Motor neuron (in vitro differentiated cells): ENCODE data around the gene OR9A2. TPM values are rescaled to one million over a fixed set of nuclear protein-coding genes. Genes with fewer than 3 reads are reported as not detected.
A peak's percentile ranks its signal among the peaks of the same experiment; 100 is the strongest.

Experiments used
- ATAC-seq, 8 experiments: fragments of 200-7000 bp; cut with Tn5 transposase; replicated peaks in 6 of 8; 2 replicates each; pipeline ENCODE4 v1.8.0; 2021; ENCODE audit warnings: mild to moderate bottlenecking in 8 of 8, moderate library complexity in 8 of 8
- H3K27ac ChIP-seq, 2 donors: fragments of 250-450 bp; sonication (Bioruptor Pico); 2 replicates each; pipeline ENCODE4 v1.9.0; 2021; ENCODE audit warnings: antibody characterized with exemption in 2 of 2, mild to moderate bottlenecking in 2 of 2, moderate library complexity in 1 of 2
- H3K4me1 ChIP-seq, 2 donors: fragments of 250-450 bp; sonication (Bioruptor Pico); replicated peaks in 1 of 2; 2 replicates each; pipeline ENCODE4 v1.6.1; 2021; ENCODE audit warnings: antibody characterized with exemption in 2 of 2, mild to moderate bottlenecking in 2 of 2, moderate library complexity in 1 of 2
- H3K4me3 ChIP-seq, 5 donors: fragments of 250-450 bp; sonication (Bioruptor Pico); 2 replicates each; pipeline ENCODE4 v1.9.0; 2021; ENCODE audit warnings: antibody characterized with exemption in 5 of 5, mild to moderate bottlenecking in 5 of 5, moderate library complexity in 4 of 5
- WGBS, 10 experiments: fragments of 450-650 bp; shearing (Covaris generic); methylation state at CpG; one replicate each; pipeline ENCODE4 v1.0.0; 2022; 5-methylcytosine and 5-hydroxymethylcytosine counted together
- in situ Hi-C, 9 experiments: fragments of 400-800 bp; cut with MboI; loops; one replicate each; pipeline ENCODE4 v1.15.0; 2021; ENCODE audit warnings: low sequenced_read_pairs in 9 of 9, low pct_unique_long_range_greater_than_20kb in 2 of 9; ENCODE audit not compliant: unreplicated experiment in 9 of 9
- total RNA-seq, 8 experiments: library from RNA; unstranded; fragments of 300-600 nt; gene quantifications; 2 replicates each; pipeline versions ENCODE4 v1.2.3 to v1.2.4, GENCODE V29; 2022

The OR9A2 gene
- total RNA-seq: 1 to 10 TPM in 1 of 8 experiments, under 1 TPM in 2, not detected in 5; 0.27 to 1.5 (median 0.41) TPM

GRCh38 chr7:143027032-143027431 lies at the start of gene OR9A2:
TSS of gene OR9A2 (minus strand) at chr7:143027132. CDS start at chr7:143027132, 0 bp downstream.
- no peak for ATAC-seq
- H3K4me1 ChIP-seq: no peaks in the 10 kb centered on the region
- in situ Hi-C loops: no loop called here
- 20 to 100% (median 84%) methylated on average over 1 of the region's 1 CpG; no CpG with 5 or more reads in 4 of the 10 experiments for WGBS, 10 experiments
- no peak within 1 kb of the TSS for H3K27ac ChIP-seq
- no peak within 1 kb of the TSS for H3K4me3 ChIP-seq

- no peaks in the 10 kb centered on the region for H3K4me1 ChIP-seq
- H3K27ac ChIP-seq: no peak overlapping the region
- H3K4me3 ChIP-seq: no peak overlapping the region
- in situ Hi-C loops: no loop called here
- ATAC-seq: no peak
These were observed 47.2 kb upstream of the OR9A2 start for GRCh38 chr7:143074141-143074540.

GRCh38 chr7:143073556-143073955 lies 46.6 kb upstream of the OR9A2 start:
- no peak overlapping the region for H3K4me3 ChIP-seq
- no peak overlapping the region for H3K27ac ChIP-seq
- no peaks in the 10 kb centered on the region for H3K4me1 ChIP-seq
- ATAC-seq: no peak
- in situ Hi-C loops: no loop called here
- 0 to 86% (median 67%) methylated on average over 1 to 3 of the region's 3 CpGs for WGBS, 10 experiments

- in situ Hi-C loops: no loop called here
- ATAC-seq: peak in 1 of 8 experiments; percentile 54
- Histone ChIP-seq H3K4me3 (no peak overlapping the region), H3K4me1 (no peaks in the 10 kb centered on the region), H3K27ac (no peak overlapping the region)
- WGBS, 10 experiments: 0 to 80% (median 54%) methylated on average over 1 to 5 of the region's 6 CpGs; no CpG with 5 or more reads in 3 of the 10 experiments
These were observed 43.1 kb upstream of the OR9A2 start for GRCh38 chr7:143069912-143070500.

GRCh38 chr7:143068446-143068845 lies 41.5 kb upstream of the OR9A2 start:
- H3K27ac ChIP-seq: no peak overlapping the region
- 0 to 100% (median 60%) methylated on average over 1 to 2 of the region's 2 CpGs; no CpG with 5 or more reads in 1 of the 10 experiments for WGBS, 10 experiments
- no peak for ATAC-seq
- H3K4me3 ChIP-seq: no peak overlapping the region
- in situ Hi-C loops: no loop called here
- H3K4me1 ChIP-seq: no peaks in the 10 kb centered on the region

- in situ Hi-C loops: no loop called here
- 0 to 100% (median 50%) methylated on average over 1 to 3 of the region's 3 CpGs for WGBS, 10 experiments
- H3K27ac ChIP-seq: no peak overlapping the region
- no peak for ATAC-seq
- no peaks in the 10 kb centered on the region for H3K4me1 ChIP-seq
- H3K4me3 ChIP-seq: no peak overlapping the region
These were observed 36.8 kb upstream of the OR9A2 start for GRCh38 chr7:143063741-143064140.

- in situ Hi-C loops: no loop called here
- Histone ChIP-seq H3K4me1 (no peaks in the 10 kb centered on the region), H3K27ac (no peak overlapping the region), H3K4me3 (no peak overlapping the region)
- ATAC-seq: no peak
These were observed 28.8 kb upstream of the OR9A2 start for GRCh38 chr7:143055754-143056153.

GRCh38 chr7:143054621-143055020 lies 27.7 kb upstream of the OR9A2 start:
- no peak for ATAC-seq
- in situ Hi-C loops: no loop called here
- Histone ChIP-seq H3K4me3 (no peak overlapping the region), H3K27ac (no peak overlapping the region), H3K4me1 (no peaks in the 10 kb centered on the region)
- 0 to 81% (median 50%) methylated on average over 1 to 3 of the region's 3 CpGs for WGBS, 10 experiments

- WGBS, 10 experiments: 17 to 100% (median 81%) methylated on average over 3 to 4 of the region's 4 CpGs
These were observed 25.1 kb upstream of the OR9A2 start, which contains the start of gene OR6V1 for GRCh38 chr7:143052041-143052440. TSS of gene OR6V1 (plus strand) at chr7:143052341. CDS start at chr7:143052341, 0 bp downstream.

GRCh38 chr7:143050931-143051330 lies 24.0 kb upstream of the OR9A2 start:
- H3K4me1 ChIP-seq: no peaks in the 10 kb centered on the region
- 0 to 71% (median 29%) methylated on average over 1 to 7 of the region's 9 CpGs for WGBS, 10 experiments
- no peak overlapping the region for H3K27ac ChIP-seq
- ATAC-seq: no peak
- in situ Hi-C loops: no loop called here
- H3K4me3 ChIP-seq: no peak overlapping the region

More at GRCh38 chr7:143052041-143052440, 25.1 kb upstream of the OR9A2 start, which contains the start of gene OR6V1:
- H3K4me3 ChIP-seq: no peak within 1 kb of the TSS
- H3K27ac ChIP-seq: no peak within 1 kb of the TSS
- no peaks in the 10 kb centered on the region for H3K4me1 ChIP-seq
- ATAC-seq: no peak
- in situ Hi-C loops: no loop called here

- ATAC-seq: peak in 2 of 8 experiments; percentile 7 to 14
- WGBS, 10 experiments: 0 to 94% (median 70%) methylated on average over 1 to 4 of the region's 4 CpGs; no CpG with 5 or more reads in 3 of the 10 experiments
- H3K4me1 ChIP-seq: no peaks in the 10 kb centered on the region
- in situ Hi-C loops: no loop called here
- no peak overlapping the region for H3K27ac ChIP-seq
- H3K4me3 ChIP-seq: no peak overlapping the region
These were observed 22.4 kb upstream of the OR9A2 start for GRCh38 chr7:143049362-143049761.

GRCh38 chr7:143048827-143049226 lies 21.9 kb upstream of the OR9A2 start:
- in situ Hi-C loops: no loop called here
- no peak overlapping the region for H3K4me3 ChIP-seq
- peak in 2 of 8 experiments; percentile 94 to 96 for ATAC-seq
- no peaks in the 10 kb centered on the region for H3K4me1 ChIP-seq
- H3K27ac ChIP-seq: no peak overlapping the region

- Histone ChIP-seq H3K4me1 (peaks cover 0 to 11% of the 10 kb centered on the region in 2 donors), H3K4me3 (no peak overlapping the region), H3K27ac (no peak overlapping the region)
- no peak for ATAC-seq
- 0 to 65% (median 36%) methylated on average over 1 to 2 of the region's 2 CpGs; no CpG with 5 or more reads in 4 of the 10 experiments for WGBS, 10 experiments
- in situ Hi-C loops: no loop called here
These were observed 20.4 kb upstream of the OR9A2 start for GRCh38 chr7:143047326-143047725.

GRCh38 chr7:143046426-143046851 lies 19.5 kb upstream of the OR9A2 start:
- 0 to 100% (median 21%) methylated on average over 1 to 3 of the region's 3 CpGs; no CpG with 5 or more reads in 2 of the 10 experiments for WGBS, 10 experiments
- Histone ChIP-seq H3K27ac (no peak overlapping the region), H3K4me1 (peaks cover 0 to 11% of the 10 kb centered on the region in 2 donors), H3K4me3 (no peak overlapping the region)
- ATAC-seq: peak in 1 of 8 experiments; percentile 54
- in situ Hi-C loops: no loop called here
